Measurements from ENCODE around the gene IFNAR1.

DNA sequence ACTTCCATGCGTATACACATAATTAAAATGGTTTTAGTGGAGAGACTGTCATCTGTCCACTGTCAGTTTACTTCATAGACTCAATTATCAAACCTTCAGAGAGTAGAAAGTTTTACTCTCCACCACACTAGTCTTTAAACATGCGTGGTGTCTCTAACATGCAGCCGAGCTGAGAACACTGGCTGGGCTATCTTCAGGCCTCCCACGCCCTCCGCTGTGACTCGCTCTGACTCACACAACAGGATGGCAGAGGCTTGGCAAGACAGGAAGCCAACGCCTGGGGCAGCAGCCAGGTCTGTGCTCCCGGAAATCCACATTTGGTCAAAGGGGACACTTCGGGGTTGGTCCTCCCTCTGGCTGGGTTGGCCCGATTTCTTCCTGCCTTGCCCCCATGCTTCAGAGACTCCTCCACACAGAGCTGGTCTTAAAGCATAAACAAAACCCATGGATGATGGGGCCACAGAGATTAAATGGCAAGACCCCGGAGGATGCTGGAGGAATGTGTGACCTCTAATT is 55.8 kb downstream of the IFNAR1 start:
- TF ChIP-seq, protein P1, sequence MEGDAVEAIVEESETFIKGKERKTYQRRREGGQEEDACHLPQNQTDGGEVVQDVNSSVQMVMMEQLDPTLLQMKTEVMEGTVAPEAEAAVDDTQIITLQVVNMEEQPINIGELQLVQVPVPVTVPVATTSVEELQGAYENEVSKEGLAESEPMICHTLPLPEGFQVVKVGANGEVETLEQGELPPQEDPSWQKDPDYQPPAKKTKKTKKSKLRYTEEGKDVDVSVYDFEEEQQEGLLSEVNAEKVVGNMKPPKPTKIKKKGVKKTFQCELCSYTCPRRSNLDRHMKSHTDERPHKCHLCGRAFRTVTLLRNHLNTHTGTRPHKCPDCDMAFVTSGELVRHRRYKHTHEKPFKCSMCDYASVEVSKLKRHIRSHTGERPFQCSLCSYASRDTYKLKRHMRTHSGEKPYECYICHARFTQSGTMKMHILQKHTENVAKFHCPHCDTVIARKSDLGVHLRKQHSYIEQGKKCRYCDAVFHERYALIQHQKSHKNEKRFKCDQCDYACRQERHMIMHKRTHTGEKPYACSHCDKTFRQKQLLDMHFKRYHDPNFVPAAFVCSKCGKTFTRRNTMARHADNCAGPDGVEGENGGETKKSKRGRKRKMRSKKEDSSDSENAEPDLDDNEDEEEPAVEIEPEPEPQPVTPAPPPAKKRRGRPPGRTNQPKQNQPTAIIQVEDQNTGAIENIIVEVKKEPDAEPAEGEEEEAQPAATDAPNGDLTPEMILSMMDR (IDR thresholded peaks at IDR 0.05; ENCODE audit: poor library complexity) = no peak
- no peak for TF ChIP-seq EZH2phosphoT487 (IDR thresholded peaks at IDR 0.05; ENCODE audit: low read depth, severe bottlenecking, unreplicated experiment)

Data from hepatocyte (in vitro differentiated cells).